B cell (primary cell): ENCODE data around the gene MBOAT1. TPM values are rescaled to one million over a fixed set of nuclear protein-coding genes. Genes with fewer than 3 reads are reported as not detected.

Experiments
- ATAC-seq: fragments of 200-7000 bp; cut with Tn5 transposase; one replicate; pipeline ENCODE4 v1.10.0; 2021; ENCODE audit warnings: low read depth, mild to moderate bottlenecking, moderate number of reproducible peaks, moderate library complexity
- CTCF ChIA-PET: fragments of 350-600 bp; sonication (Branson Sonifier 250); formaldehyde crosslinking; loops from one replicate; lab custom pipeline; 2021; ENCODE audit warnings: antibody characterized with exemption, inconsistent platforms; lab: Charles Lee
- POLR2A ChIA-PET: fragments of 350-600 bp; sonication (Branson Sonifier 250); formaldehyde crosslinking; loops from one replicate; lab custom pipeline; 2021; ENCODE audit warnings: antibody characterized with exemption; lab: Charles Lee
- DNase-seq: peaks from one replicate; pipeline ENCODE4 v3.0.0; 2013
- H2AFZ ChIP-seq: 2 replicates; pipeline ENCODE4 v1.6.1; 2012; ENCODE audit warnings: mild to moderate bottlenecking, low read depth, low read length; ENCODE audit not compliant: insufficient read depth, poor library complexity, severe bottlenecking
- H3K27ac ChIP-seq, 2 donors: 1 replicate in 1 of 2; 2 replicates in 1 of 2; pipeline ENCODE4 v1.5.1; 2012 to 2013; ENCODE audit warnings: low read length in 2 of 2, mild to moderate bottlenecking in 2 of 2, moderate library complexity in 1 of 2
- H3K27me3 ChIP-seq, 4 experiments: fragments of 200-600 bp in 1 of 4; sonication (generic) in 1 of 4; replicated peaks in 1 of 4; 1 replicate in 2 of 4; 2 replicates in 2 of 4; pipeline versions ENCODE4 v1.6.1 to v1.7.0; 2013 to 2016; ENCODE audit warnings: low read length in 3 of 4, mild to moderate bottlenecking in 2 of 4, mixed read lengths in 1 of 4, moderate library complexity in 1 of 4; ENCODE audit not compliant: insufficient read depth in 4 of 4, control insufficient read depth in 3 of 4; ENCODE audit errors: control extremely low read depth in 1 of 4
- H3K36me3 ChIP-seq, 2 experiments: replicated peaks in 1 of 2; 1 replicate in 1 of 2; 2 replicates in 1 of 2; pipeline versions ENCODE4 v1.6.1 to v1.7.1; 2013; ENCODE audit warnings: low read length in 1 of 2; ENCODE audit not compliant: insufficient read depth in 2 of 2, control insufficient read depth in 1 of 2; ENCODE audit errors: control extremely low read depth in 1 of 2, extremely low read depth in 1 of 2
- H3K4me1 ChIP-seq, 2 donors: fragments of 200-600 bp in 1 of 2; sonication (generic) in 1 of 2; 1 replicate in 1 of 2; 2 replicates in 1 of 2; pipeline versions ENCODE4 v1.5.1 to v1.6.1; 2013 to 2017; ENCODE audit warnings: low read length in 2 of 2; ENCODE audit not compliant: control insufficient read depth in 2 of 2, insufficient read depth in 2 of 2
- H3K4me2 ChIP-seq: replicated peaks from 2 replicates; pipeline ENCODE3; 2012; ENCODE audit warnings: mild to moderate bottlenecking, low read depth, low read length; ENCODE audit not compliant: poor library complexity, severe bottlenecking
- H3K4me3 ChIP-seq, 5 experiments: fragments of 200-600 bp in 1 of 5; sonication (generic) in 1 of 5; 1 replicate in 3 of 5; 2 replicates in 2 of 5; pipeline versions ENCODE4 v1.5.1 to v1.7.0; 2011 to 2016; ENCODE audit warnings: low read length in 4 of 5, mild to moderate bottlenecking in 4 of 5, low read depth in 2 of 5, control low read depth in 1 of 5, moderate library complexity in 1 of 5; ENCODE audit not compliant: insufficient read depth in 1 of 5; ENCODE audit errors: control extremely low read depth in 1 of 5, extremely low read depth in 1 of 5
- H3K79me2 ChIP-seq: fragments of 200-600 bp; sonication (generic); one replicate; pipeline ENCODE4 v1.6.0; 2016; ENCODE audit warnings: low read length; ENCODE audit not compliant: control insufficient read depth, insufficient read depth
- H3K9ac ChIP-seq: fragments of 200-600 bp; sonication (generic); 2 replicates; pipeline ENCODE4 v1.6.1; 2017; ENCODE audit warnings: mild to moderate bottlenecking, low read length, moderate library complexity
- H3K9me3 ChIP-seq, 3 donors: one replicate each; pipeline versions ENCODE4 v1.6.1 to v1.7.1; 2013; ENCODE audit warnings: low read length in 2 of 3; ENCODE audit not compliant: control insufficient read depth in 2 of 3, insufficient read depth in 1 of 3; ENCODE audit errors: control extremely low read depth in 1 of 3
- H4K20me1 ChIP-seq: 2 replicates; pipeline ENCODE4 v1.6.0; 2012; ENCODE audit warnings: mild to moderate bottlenecking, low read length; ENCODE audit not compliant: insufficient read depth, control insufficient read depth, poor library complexity, severe bottlenecking
- H3K27ac Mint-ChIP-seq: one replicate; pipeline ENCODE4 v1.8.0; 2021; ENCODE audit warnings: mixed read lengths
- H3K27me3 Mint-ChIP-seq: one replicate; pipeline ENCODE4 v1.8.0; 2021; ENCODE audit warnings: mixed read lengths
- H3K4me1 Mint-ChIP-seq: one replicate; pipeline ENCODE4 v1.8.0; 2021; ENCODE audit warnings: mixed read lengths
- H3K4me3 Mint-ChIP-seq: one replicate; pipeline ENCODE4 v1.8.0; 2021; ENCODE audit warnings: mixed read lengths
- H3K9me3 Mint-ChIP-seq: one replicate; pipeline ENCODE4 v1.8.0; 2022; ENCODE audit warnings: mixed read lengths; ENCODE audit not compliant: insufficient read depth
- EZH2 ChIP-seq: IDR thresholded peaks from 2 replicates; pipeline ENCODE4 v1.6.1; 2012; ENCODE audit warnings: borderline replicate concordance, low read depth, mild to moderate bottlenecking, moderate library complexity, low read length; ENCODE audit not compliant: insufficient read depth, poor library complexity, severe bottlenecking
- WGBS: methylation state at CpG from one replicate; pipeline ENCODE4 v1.1.5; 2013; ENCODE audit warnings: missing lambda C conversion rate; ENCODE audit not compliant: insufficient coverage; 5-methylcytosine and 5-hydroxymethylcytosine counted together
- intact Hi-C: fragments of 100-400 bp; cut with micrococcal nuclease; formaldehyde crosslinking; loops from one replicate; pipeline ENCODE4 v1.10.0; 2022
- polyA plus RNA-seq: library from polyadenylated mRNA; depleted of rRNA; stranded (reverse); fragments of >200 nt; gene quantifications from 2 replicates; pipeline ENCODE4 v1.2.3, GENCODE V29; 2012
- total RNA-seq, 2 donors: library from RNA; stranded (reverse); fragments of 120-200 nt in 1 of 2; gene quantifications; 1 replicate in 1 of 2; 2 replicates in 1 of 2; pipeline versions ENCODE4 v1.2.3 to v1.2.4, GENCODE V29; 2013 to 2022
- TF ChIP-seq, protein P1 (sequence below): fragments of 200-600 bp; IDR thresholded peaks from one replicate; pipeline ENCODE4 v1.8.0; 2022; ENCODE audit warnings: antibody characterized with exemption, mild to moderate bottlenecking

The MBOAT1 gene
- total and polyA plus RNA-seq, 2 donors (not counting 1 experiment from before 2014, with no cell fraction given), result 5.4 to 8.1 TPM

DNA sequence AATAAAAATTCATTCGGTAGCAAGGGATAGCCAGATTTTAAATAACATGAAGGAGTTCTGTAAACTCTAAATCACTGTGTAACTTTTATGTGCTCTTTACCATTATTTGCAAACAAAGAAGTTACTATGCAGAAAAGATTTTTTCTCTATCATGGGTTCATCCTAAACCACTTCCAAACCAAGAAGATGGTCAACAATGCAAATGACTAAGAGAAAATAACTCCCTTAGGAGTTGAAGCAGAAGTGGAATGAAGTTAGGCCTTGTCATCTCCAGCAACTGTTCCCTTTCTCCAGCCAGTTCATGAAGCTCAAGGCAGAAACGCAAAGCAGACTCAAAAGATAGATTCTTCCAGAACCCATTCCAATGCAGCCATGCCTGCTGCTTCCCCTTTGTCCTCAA, 66.0 kb downstream of the MBOAT1 start:
- WGBS, result 100% methylated on average over 1 of the region's 2 CpGs
- POLR2A ChIA-PET, result no interaction called here

DNA sequence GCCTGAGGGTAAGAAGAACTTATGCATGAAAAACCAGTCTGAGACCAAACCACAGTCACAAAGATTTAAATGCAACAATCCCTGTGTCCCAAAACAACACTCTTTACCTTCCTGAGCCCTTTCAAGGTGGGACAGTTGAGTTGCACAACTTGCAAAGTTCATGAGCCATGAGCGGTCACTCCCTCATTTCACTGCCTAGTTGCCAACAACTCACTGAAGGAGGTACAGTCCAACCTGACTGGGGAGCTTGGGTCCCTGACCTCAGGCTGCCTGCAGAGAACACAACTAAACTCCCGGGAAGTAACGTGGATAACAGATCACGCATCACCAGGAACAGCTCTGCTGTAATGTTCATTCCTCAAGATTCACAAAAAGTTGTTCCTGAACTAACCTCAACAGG, 69.4 kb downstream of the MBOAT1 start:
- Mint-ChIP-seq H3K9me3 (no peaks in the 10 kb centered on the region), H3K27me3 (no peaks in the 10 kb centered on the region), H3K4me3 (no peak overlapping the region), H3K27ac (no peak overlapping the region), H3K4me1 (no peaks in the 10 kb centered on the region)
- Histone ChIP-seq H3K79me2 (no peaks in the 10 kb centered on the region), H3K27ac (no peak overlapping the region), H3K9me3 (peaks cover 0 to 10% (median 0%) of the 10 kb centered on the region in 3 donors), H3K27me3 (no peaks in the 10 kb centered on the region), H3K36me3 (peaks cover 0 to 11% of the 10 kb centered on the region in 2 experiments), H3K4me2 (no peak overlapping the region), H4K20me1 (no peaks in the 10 kb centered on the region), H2AFZ (no peak overlapping the region), H3K4me3 (no peak overlapping the region), H3K9ac (no peak overlapping the region), H3K4me1 (no peaks in the 10 kb centered on the region)
- CTCF ChIA-PET, result no interaction called here
- DNase-seq (no peak), ATAC-seq (no peak)
- POLR2A ChIA-PET, result no interaction called here
- intact Hi-C loops, result no loop called here
- 98% methylated on average over 4 of the region's 4 CpGs for WGBS
- no peak for TF ChIP-seq EZH2
- TF ChIP-seq, protein P1, sequence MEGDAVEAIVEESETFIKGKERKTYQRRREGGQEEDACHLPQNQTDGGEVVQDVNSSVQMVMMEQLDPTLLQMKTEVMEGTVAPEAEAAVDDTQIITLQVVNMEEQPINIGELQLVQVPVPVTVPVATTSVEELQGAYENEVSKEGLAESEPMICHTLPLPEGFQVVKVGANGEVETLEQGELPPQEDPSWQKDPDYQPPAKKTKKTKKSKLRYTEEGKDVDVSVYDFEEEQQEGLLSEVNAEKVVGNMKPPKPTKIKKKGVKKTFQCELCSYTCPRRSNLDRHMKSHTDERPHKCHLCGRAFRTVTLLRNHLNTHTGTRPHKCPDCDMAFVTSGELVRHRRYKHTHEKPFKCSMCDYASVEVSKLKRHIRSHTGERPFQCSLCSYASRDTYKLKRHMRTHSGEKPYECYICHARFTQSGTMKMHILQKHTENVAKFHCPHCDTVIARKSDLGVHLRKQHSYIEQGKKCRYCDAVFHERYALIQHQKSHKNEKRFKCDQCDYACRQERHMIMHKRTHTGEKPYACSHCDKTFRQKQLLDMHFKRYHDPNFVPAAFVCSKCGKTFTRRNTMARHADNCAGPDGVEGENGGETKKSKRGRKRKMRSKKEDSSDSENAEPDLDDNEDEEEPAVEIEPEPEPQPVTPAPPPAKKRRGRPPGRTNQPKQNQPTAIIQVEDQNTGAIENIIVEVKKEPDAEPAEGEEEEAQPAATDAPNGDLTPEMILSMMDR, result no peak

More for the DNA sequence above, 66.0 kb downstream of the MBOAT1 start:
- Histone ChIP-seq H3K9ac (no peak overlapping the region), H4K20me1 (no peaks in the 10 kb centered on the region), H3K27ac (no peak overlapping the region), H3K4me2 (no peak overlapping the region), H3K27me3 (no peaks in the 10 kb centered on the region), H2AFZ (no peak overlapping the region), H3K79me2 (no peaks in the 10 kb centered on the region), H3K9me3 (peaks cover 0 to 10% (median 0%) of the 10 kb centered on the region in 3 donors), H3K4me3 (no peak overlapping the region), H3K36me3 (peaks cover 0 to 17% of the 10 kb centered on the region in 2 experiments), H3K4me1 (no peaks in the 10 kb centered on the region)
- TF ChIP-seq, protein P1, result no peak
- TF ChIP-seq EZH2, result no peak
- CTCF ChIA-PET, result no interaction called here
- Mint-ChIP-seq H3K9me3 (no peaks in the 10 kb centered on the region), H3K27me3 (no peaks in the 10 kb centered on the region), H3K4me1 (no peaks in the 10 kb centered on the region), H3K27ac (no peak overlapping the region), H3K4me3 (no peak overlapping the region)
- ATAC-seq (no peak), DNase-seq (no peak)
- intact Hi-C loops, result no loop called here
